ELR (cell line): Measurements from ENCODE around the gene PPP1R15A.
"Not testable (repeated sequence)": the region's sequence is repeated elsewhere in the genome, so short reads cannot be mapped to it uniquely, and the experiment has no call there.

ENCODE experiments used
- DNase-seq: peaks from one replicate; pipeline ENCODE4 v3.0.0-alpha.2; 2015; ENCODE audit warnings: low read depth

The PPP1R15A gene

DNA sequence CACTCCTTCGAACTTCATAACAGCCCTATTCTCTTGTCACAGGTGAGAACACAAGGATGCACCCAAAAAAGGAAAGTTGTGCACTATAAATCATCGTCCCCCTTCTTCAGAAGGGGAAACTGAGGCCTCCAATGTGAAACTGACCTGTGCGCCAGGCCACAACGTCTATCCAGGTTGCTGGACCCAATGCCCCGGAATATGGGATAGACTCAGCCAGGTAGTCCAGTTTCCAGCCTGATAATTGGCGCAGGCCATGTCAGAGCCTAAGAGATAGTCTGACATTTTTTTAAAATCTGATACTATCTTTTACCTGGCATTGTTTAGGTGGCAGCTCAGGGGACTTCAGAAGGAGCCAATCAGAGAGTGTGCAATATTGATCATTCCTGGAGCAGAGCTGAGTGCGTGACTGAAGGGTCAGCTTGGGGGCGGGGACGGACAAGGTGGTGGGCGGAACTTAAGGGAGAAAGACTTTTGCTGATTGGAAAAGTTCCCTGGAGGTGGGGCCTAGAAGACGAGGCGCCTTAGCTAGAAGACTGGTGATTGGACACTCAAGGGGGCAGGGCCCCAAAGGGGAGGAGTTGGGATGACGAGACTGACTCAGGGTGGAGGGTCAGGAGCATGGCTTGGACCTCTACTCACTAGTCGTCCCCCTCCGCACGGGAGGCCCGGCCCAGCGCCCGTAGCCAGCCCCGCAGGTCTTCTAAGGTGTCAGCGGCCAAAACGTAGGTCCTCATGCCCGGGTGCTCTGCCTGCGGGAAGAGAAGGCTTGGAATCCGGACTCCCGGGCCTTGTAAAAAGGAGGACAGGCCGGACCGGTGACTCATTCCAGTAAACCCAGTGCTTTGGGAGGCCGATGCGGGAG, 12.3 kb upstream of the PPP1R15A start:
- DNase-seq, result no peak

DNA sequence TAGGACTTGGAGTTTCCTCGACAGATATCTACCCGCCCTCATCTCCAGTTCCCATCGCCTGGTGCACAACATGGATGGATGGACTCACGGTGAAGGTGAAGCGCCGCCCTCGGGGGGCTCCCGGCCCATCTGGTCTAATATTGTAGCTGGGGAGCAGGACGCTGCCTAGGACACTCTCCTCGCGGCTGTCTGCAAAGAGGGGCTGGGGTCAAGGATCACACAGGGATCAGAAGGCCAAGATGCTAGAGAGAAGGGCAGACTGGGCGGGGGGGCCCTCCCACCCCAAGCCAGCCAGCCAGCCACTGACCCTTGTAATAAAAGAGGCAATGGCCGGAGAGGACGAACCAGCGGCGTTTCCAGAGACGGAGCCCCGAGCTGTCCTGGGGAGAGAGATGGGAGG, 10.9 kb upstream of the PPP1R15A start:
- DNase-seq, result no peak

DNA sequence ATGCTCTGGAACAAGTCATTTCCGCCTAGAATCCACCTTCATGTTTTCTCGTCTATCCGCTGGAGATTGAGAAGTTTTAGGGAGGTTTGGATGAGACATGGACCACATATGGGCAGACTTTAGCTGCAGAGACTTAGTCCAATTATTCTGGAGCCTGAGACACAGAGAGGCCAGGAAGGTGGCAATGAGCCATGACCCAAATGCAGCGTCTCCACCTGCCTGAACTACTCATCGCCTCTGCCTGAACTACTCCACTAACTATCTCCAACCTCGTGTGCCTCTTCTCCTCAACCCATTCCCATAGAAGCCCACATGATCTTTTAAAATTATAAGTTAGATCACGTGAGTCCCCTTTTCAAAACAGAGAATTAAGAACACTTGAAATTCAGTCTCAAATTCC, 9.4 kb upstream of the PPP1R15A start:
- DNase-seq, result no peak

- no peak for DNase-seq
These were observed 5.5 kb upstream of the PPP1R15A start for GRCh38 chr19:48866692-48867091.

GRCh38 chr19:48867123-48867745, 5.0 kb upstream of the PPP1R15A start:
- DNase-seq, result no peak

DNA sequence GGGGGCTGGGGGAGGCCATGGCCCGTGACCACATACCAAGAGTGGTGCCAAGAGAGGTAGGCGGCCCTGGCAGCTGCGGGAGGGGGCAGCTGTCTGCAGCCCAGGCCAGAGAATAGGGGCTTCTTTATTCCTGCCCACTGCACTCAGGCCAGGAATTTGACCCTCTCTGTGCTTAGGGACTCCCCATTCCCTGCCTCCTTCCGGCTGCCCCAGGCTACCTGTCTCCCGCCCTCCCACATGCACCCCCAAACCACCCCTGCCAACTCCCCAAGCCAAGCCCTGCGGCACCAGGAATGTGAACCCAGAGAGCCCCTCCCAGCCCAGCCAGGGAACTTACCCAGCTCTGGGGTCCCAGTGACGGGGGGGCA, 4.5 kb upstream of the PPP1R15A start:
- no peak for DNase-seq

GRCh38 chr19:48868114-48868886, 3.9 kb upstream of the PPP1R15A start, which contains the start of gene PLEKHA4:
PLEKHA4 (minus strand) TSS chr19:48868617; CDS start chr19:48867620, 997 bp downstream.
- DNase-seq, result peak; percentile 60

DNA sequence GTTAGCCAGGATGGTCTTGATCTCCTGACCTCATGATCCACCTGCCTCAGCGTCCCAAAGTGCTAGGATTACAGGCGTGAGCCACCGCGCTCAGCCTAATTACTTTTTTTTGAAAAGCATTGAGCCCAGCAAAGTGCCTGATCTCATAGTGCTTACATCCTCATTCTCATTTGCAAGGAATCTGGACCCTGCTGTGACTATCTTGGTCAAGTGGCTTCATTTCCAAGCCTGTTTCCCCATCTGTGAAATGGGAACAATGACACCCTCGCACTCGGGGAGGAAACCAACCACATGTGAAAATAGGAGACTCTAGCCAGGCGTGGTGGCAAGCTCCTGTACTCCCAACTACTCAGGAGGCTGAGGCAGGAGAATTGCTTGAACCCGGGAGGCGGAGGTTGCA, 2.2 kb upstream of the PPP1R15A start:
- no peak for DNase-seq

DNA sequence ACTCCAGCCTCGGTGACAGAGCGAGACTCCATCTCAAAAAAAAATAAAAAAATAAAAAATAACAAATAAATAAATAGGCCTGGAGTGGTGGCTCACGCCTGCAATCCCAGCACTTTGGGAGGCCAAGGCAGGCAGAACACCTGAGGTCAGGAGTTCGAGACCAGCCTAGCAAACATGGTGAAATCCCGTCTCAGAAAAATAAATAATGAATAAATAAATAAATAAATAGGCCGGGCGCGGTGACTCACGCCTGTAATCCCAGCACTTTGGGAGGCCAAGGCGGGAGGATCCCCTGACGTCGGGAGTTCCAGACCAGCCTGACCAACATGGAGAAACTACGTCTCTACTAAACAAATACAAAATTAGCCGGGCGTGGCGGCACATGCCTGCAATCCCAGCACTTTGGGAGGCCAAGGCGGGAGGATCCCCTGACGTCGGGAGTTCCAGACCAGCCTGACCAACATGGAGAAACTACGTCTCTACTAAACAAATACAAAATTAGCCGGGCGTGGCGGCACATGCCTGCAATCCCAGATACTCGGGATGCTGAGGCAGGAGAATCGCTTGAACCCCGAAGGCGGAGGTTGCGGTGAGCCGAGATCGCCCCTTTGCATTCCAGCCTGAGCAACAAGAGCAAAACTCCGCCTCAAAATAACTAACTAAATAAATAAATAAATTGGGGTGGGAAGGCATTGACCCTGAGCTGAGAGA, 595 bp upstream of the PPP1R15A start:
- DNase-seq, result not testable (repeated sequence)

DNA sequence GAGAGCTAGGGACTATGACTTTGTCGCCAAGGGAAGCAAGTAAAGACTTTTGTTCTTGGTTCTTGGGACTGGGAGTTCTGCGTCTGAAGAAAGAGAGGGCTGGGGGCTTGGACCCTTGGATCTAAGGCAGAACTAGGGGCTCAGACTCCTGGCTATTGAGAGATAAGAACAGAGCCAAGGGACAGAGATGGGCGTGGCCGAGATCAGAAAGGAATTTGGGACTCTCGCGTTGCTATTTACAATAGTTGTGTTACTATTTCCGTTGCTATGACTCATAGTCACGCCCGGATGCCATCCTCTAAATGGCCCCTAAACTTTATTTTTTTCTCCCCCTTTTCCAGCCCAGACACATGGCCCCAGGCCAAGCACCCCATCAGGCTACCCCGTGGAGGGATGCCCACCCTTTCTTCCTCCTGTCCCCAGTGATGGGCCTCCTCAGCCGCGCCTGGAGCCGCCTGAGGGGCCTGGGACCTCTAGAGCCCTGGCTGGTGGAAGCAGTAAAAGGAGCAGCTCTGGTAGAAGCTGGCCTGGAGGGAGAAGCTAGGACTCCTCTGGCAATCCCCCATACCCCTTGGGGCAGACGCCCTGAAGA, 759 bp downstream of the PPP1R15A start:
- DNase-seq, result peak; percentile 99

DNA sequence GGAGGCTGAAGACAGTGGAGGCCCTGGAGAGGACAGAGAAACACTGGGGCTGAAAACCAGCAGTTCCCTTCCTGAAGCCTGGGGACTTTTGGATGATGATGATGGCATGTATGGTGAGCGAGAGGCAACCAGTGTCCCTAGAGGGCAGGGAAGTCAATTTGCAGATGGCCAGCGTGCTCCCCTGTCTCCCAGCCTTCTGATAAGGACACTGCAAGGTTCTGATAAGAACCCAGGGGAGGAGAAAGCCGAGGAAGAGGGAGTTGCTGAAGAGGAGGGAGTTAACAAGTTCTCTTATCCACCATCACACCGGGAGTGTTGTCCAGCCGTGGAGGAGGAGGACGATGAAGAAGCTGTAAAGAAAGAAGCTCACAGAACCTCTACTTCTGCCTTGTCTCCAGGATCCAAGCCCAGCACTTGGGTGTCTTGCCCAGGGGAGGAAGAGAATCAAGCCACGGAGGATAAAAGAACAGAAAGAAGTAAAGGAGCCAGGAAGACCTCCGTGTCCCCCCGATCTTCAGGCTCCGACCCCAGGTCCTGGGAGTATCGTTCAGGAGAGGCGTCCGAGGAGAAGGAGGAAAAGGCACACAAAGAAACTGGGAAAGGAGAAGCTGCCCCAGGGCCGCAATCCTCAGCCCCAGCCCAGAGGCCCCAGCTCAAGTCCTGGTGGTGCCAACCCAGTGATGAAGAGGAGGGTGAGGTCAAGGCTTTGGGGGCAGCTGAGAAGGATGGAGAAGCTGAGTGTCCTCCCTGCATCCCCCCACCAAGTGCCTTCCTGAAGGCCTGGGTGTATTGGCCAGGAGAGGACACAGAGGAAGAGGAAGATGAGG, 1.5 kb downstream of the PPP1R15A start:
- no peak for DNase-seq

DNA sequence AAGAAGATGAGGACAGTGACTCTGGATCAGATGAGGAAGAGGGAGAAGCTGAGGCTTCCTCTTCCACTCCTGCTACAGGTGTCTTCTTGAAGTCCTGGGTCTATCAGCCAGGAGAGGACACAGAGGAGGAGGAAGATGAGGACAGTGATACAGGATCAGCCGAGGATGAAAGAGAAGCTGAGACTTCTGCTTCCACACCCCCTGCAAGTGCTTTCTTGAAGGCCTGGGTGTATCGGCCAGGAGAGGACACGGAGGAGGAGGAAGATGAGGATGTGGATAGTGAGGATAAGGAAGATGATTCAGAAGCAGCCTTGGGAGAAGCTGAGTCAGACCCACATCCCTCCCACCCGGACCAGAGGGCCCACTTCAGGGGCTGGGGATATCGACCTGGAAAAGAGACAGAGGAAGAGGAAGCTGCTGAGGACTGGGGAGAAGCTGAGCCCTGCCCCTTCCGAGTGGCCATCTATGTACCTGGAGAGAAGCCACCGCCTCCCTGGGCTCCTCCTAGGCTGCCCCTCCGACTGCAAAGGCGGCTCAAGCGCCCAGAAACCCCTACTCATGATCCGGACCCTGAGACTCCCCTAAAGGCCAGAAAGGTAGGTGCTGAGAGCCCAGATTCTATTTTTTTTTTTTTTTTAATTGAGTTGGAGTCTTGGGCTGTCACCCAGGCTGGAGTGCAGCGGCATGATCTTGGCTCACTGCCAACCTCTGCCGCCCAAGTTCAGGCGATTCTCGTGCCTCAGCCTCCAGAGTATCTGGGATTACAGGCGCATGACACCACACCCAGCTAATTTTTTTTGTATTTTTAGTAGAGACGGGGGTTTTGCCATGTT, 2.3 kb downstream of the PPP1R15A start:
- DNase-seq, result peak; percentile 93

DNA sequence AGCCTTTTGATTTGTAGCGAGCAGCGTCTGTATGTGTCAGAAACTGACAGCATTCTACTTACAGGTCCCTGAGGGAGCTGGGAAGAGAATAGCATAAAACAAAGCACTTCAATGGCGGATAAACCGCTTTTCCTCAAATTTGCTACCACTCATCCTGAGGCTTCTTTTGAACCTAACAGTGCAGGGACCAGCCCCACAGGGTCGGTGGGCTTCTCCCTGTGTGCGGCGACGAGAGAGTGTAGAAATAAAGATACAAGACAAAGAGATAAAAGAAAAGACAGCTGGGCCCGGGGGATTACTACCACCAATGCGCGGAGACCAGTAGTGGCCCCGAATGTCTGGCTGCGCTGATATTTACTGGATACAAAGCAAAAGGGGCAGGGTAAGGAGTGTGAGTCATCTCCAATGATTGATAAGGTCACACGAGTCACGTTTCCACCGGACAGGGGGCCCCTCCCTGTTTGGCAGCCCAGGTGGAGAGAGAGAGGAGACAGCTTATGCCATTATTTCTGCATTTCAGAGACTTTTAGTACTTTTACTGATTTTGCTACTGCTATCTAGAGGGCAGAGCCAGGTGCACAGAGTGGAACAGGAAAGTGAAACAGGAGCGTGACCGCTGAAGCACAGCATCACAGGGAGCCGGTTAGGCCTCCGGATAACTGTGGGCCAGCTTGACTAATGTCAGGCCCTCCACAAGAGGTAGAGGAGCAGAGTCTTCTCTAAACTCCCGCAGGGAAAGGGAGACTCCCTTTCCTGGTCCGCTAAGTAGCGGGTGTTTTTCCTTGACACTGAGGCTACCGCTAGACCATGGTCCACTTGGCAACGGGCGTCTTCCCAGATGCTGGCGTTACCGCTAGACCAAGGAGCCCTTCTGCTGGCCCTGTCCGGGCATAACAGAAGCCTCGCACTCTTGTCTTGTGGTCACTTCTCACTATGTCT, 4.1 kb downstream of the PPP1R15A start:
- DNase-seq, result peak; percentile 57

- DNase-seq, result no peak
These were observed 5.6 kb downstream of the PPP1R15A start for GRCh38 chr19:48877855-48878195.

DNA sequence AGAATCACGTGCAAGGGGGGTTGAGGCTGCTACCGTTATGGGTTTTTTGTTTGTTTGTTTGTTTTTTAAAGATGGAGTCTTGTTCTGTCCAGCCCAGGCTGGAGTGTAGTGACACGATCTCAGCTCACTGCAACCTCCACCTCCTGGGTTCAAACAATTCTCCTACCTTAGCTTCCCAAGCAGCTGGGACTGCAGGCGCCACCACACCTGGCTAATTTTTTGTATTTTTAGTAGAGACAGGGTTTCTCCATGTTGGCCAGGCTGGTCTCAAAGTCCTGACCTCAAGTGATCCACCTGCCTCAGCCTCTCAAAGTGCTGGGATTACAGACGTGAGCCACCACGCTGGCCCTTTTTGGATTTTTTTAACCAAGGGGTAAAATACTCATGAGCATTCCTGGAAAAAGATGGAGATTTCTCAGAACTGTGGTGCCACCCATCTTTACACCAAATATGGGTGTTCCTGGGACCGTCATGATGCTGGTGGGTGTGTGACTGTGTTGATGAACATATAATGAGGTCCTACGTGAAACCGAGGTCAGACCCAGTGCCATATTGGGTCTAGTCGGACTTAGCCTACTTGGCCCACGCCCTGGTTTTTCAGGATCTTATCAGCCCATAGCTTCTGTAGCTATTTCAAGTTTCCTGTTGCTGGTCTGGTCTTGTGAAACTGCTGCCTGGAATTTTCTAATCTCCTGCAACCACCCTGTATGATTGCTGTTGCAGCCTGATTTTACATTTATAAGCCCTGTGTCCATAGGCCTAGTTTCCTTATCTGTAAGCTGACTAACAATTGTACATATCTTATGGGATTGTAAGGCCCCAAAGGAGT, 6.2 kb downstream of the PPP1R15A start:
- peak; percentile 50 for DNase-seq

DNA sequence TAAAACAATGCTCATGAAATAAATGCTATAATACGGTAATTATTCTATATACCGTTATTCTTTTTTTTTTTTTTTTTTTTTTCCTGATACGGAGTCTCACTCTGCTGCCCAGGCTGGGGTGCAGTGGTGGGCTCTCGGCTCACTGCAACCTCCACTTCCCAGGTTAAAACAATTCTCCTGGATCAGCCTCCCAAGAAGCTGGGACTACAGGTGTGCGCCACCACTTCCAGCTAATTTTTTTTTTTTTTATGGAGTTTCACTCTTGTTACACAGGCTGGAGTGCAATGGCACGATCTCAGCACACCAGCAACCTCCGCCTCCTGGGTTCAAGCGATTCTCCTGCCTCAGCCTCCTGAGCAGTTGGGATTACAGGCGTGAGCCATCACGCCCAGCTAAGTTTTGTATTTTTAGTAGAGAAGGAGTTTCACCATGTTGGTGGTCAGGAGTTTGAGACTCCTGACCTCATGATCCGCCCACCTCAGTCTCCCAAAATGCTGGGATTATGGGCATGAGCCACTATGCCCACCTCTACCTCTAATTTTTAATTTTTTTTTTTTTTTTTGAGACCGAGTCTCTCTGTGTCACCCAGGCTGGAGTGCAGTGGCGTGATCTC, 6.9 kb downstream of the PPP1R15A start:
- no peak for DNase-seq

DNA sequence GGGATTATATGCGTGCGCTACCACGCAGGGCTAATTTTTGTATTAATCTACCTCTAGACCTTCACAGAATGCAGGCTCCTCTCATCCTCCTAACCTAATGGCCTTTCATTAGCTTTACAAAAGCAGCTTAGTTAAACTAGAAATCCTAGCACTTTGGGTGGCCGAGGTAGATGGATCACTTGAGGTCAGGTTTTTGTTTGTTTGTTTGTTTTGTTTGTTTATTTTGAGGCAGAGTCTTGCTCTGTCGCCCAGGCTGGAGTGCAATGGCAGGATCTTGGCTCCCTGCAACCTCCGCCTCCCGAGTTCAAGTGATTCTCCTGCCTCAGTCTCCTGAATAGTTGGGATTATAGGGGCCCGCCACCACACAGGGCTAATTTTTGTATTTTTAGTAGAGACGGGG, 7.5 kb downstream of the PPP1R15A start:
- DNase-seq, result not testable (repeated sequence)
